Duodenal mucosa (tissue), 2 donors: ENCODE data around the gene CUBN.

Source experiments
- H3K27ac ChIP-seq: one replicate; pipeline ENCODE4 v1.7.0; 2013; ENCODE audit warnings: low read depth, low read length
- H3K27me3 ChIP-seq, 2 donors: one replicate each; pipeline ENCODE4 v1.7.0; 2013; ENCODE audit warnings: low read length in 2 of 2, control low read depth in 1 of 2; ENCODE audit not compliant: insufficient read depth in 2 of 2, control insufficient read depth in 1 of 2
- H3K36me3 ChIP-seq, 2 donors: one replicate each; pipeline ENCODE4 v1.7.0; 2013; ENCODE audit warnings: low read length in 2 of 2, control low read depth in 1 of 2; ENCODE audit not compliant: insufficient read depth in 2 of 2, control insufficient read depth in 1 of 2
- H3K4me1 ChIP-seq, 2 donors: one replicate each; pipeline ENCODE4 v1.7.0; 2013; ENCODE audit warnings: low read length in 2 of 2, control low read depth in 1 of 2; ENCODE audit not compliant: insufficient read depth in 2 of 2, control insufficient read depth in 1 of 2
- H3K4me3 ChIP-seq, 2 donors: one replicate each; pipeline ENCODE4 v1.7.0; 2013; ENCODE audit warnings: low read length in 2 of 2, low read depth in 1 of 2
- H3K9ac ChIP-seq, 2 donors: one replicate each; pipeline ENCODE4 v1.7.0; 2013; ENCODE audit warnings: low read length in 2 of 2, low read depth in 1 of 2
- H3K9me3 ChIP-seq, 2 donors: one replicate each; pipeline ENCODE4 v1.7.0; 2013; ENCODE audit warnings: low read length in 2 of 2, control low read depth in 1 of 2; ENCODE audit not compliant: control insufficient read depth in 1 of 2

CUBN gene

DNA sequence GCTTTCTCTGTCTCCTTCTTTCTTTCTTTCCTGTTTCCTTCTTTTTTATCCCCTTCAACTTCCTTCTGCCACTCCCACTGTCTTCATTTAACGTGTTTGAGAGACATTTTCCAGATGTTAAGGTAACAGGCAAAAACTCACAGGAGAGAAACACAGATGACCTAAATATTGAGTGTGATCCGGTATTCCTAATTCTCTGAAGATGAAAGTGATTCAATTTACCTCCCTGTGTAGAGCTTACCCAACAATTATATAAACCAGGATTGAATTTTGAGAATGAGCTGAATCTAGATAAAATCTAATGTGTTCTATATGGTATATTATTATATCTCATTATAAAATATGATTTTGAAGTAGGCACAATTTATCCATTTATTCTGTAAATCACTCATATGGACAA, 265.8 kb downstream of the CUBN start:
- no peak overlapping the region for H3K4me3 ChIP-seq
- H3K36me3 ChIP-seq, result no peaks in the 10 kb centered on the region
- no peaks in the 10 kb centered on the region for H3K4me1 ChIP-seq
- H3K9me3 ChIP-seq, result no peaks in the 10 kb centered on the region
- H3K27me3 ChIP-seq, result no peaks in the 10 kb centered on the region
- no peak overlapping the region for H3K27ac ChIP-seq
- no peak overlapping the region for H3K9ac ChIP-seq

DNA sequence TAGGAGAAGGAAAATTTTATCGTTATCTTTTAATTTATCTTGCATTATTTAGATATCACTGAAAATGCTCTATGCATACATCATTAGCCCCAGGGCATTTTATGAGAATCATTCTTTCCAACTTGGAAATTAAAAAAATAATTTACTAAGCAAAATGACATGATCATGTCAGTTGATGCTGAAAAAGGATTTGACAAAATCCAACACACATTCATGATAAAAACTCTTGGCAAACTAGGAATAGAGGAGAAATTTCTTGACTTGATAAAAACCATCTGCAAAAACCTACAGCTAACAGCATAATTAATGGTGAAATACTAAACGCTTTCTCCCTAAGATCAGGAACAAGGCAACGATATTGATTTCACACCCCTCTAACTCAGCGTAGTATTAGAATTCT, 272.2 kb downstream of the CUBN start:
- no peaks in the 10 kb centered on the region for H3K27me3 ChIP-seq
- no peaks in the 10 kb centered on the region for H3K9me3 ChIP-seq
- H3K4me3 ChIP-seq, result no peak overlapping the region
- no peaks in the 10 kb centered on the region for H3K36me3 ChIP-seq
- H3K27ac ChIP-seq, result no peak overlapping the region
- no peaks in the 10 kb centered on the region for H3K4me1 ChIP-seq
- H3K9ac ChIP-seq, result no peak overlapping the region

DNA sequence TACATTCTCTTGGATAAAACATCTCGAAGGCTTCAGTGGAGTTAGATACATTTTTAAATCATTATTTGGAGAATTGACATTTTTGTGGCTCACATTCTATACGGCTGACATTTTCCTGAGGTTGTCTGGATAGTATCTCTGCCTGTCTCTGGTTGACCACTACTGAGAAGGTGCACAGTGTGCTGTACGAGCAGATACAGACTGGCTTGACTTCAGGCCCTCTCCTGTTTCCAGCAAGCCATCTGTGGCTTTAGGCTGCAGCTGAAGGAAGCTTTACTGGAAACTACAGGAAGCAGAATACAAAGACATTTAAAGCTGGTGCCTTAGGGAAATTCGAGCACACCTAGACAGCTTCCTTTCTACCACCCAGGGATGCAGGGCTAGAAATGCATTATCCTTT, 273.0 kb downstream of the CUBN start:
- no peaks in the 10 kb centered on the region for H3K27me3 ChIP-seq
- no peak overlapping the region for H3K27ac ChIP-seq
- no peak overlapping the region for H3K9ac ChIP-seq
- H3K36me3 ChIP-seq, result no peaks in the 10 kb centered on the region
- H3K4me3 ChIP-seq, result no peak overlapping the region
- H3K4me1 ChIP-seq, result no peaks in the 10 kb centered on the region
- no peaks in the 10 kb centered on the region for H3K9me3 ChIP-seq

DNA sequence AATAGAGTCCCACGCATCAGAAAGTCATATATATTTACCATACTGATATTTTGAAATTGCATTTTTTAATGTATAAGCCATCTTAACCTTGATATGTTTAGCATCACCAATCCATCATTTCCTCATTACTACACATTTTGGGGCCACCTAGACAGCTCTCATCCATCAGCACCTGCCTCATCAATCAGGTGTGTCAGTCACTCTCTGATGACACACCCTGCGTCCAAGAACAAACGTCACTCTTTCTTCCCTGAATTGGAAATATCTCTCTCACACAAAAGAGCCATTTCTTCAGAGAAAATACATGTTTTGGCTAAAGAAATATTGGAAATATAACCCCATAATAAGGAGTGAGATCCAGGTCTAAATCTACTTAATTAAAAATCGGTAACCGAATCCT, 273.5 kb downstream of the CUBN start:
- Histone ChIP-seq H3K9me3 (no peaks in the 10 kb centered on the region), H3K4me3 (no peak overlapping the region), H3K27me3 (no peaks in the 10 kb centered on the region), H3K9ac (no peak overlapping the region), H3K27ac (no peak overlapping the region), H3K36me3 (no peaks in the 10 kb centered on the region), H3K4me1 (no peaks in the 10 kb centered on the region)

DNA sequence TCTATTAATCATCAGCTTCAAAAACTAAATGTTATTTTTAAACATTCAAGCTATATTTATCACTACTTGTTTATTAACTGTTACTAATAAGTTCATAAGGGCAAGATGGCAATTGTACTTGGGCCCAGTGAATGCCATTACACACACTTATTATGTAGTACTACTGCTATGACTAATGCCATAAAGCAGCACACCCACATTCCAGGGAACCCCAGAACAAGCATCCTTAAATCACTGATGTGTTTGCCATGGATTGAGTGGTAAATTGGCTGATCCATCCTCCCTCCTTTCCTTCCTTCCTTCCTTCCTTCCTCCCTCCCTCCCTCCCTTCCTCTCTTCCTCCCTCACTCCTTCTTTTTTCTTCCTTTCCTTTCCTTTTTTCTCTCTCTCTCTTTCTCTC, 275.0 kb downstream of the CUBN start:
- Histone ChIP-seq H3K27me3 (no peaks in the 10 kb centered on the region), H3K27ac (no peak overlapping the region), H3K36me3 (no peaks in the 10 kb centered on the region), H3K9me3 (no peaks in the 10 kb centered on the region), H3K4me1 (no peaks in the 10 kb centered on the region), H3K4me3 (no peak overlapping the region), H3K9ac (no peak overlapping the region)

DNA sequence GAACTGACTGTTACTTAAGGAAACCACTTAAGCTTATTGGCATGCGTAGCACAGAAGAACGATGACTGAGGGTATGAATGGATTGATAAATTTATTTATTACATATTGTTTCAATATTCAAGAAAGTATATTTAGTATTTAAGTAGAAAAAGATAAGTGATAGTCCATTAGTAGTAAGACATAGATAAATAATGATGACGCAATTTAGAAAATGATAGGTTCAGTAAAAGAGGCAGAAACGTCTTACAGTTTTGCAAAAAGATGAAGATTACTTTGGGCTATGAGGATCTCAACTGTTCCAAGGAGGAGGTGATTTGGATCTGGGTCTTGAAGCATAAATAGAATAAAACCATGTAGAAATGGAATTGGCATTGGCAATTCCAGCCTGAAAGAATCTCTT, 275.8 kb downstream of the CUBN start:
- H3K4me3 ChIP-seq, result no peak overlapping the region

DNA sequence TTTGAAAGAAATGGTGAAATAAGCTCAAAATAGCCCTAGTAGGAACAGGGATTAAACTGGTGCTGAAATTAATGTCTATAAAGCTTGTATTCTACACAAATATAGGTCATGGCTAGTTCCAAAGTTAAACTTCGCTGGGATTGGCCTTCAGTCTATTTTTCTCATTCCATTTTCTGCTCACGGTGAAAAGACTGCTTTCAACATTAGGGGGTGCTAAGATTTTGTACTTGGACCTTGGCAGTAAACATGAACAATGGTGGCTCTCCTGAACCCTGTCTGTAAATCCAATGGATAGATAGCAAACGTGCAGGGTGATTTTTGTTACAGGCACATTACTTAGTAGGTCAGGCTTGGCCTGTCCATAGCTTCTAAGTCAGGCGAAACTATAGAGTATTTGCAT, 276.4 kb downstream of the CUBN start:
- Histone ChIP-seq H3K27ac (no peak overlapping the region), H3K4me1 (no peaks in the 10 kb centered on the region), H3K27me3 (no peaks in the 10 kb centered on the region), H3K4me3 (no peak overlapping the region), H3K36me3 (no peaks in the 10 kb centered on the region), H3K9me3 (no peaks in the 10 kb centered on the region), H3K9ac (no peak overlapping the region)

More for the DNA sequence above, 275.8 kb downstream of the CUBN start:
- no peaks in the 10 kb centered on the region for H3K27me3 ChIP-seq
- H3K36me3 ChIP-seq, result no peaks in the 10 kb centered on the region
- H3K9me3 ChIP-seq, result no peaks in the 10 kb centered on the region
- no peak overlapping the region for H3K27ac ChIP-seq
- H3K9ac ChIP-seq, result no peak overlapping the region
- no peaks in the 10 kb centered on the region for H3K4me1 ChIP-seq

DNA sequence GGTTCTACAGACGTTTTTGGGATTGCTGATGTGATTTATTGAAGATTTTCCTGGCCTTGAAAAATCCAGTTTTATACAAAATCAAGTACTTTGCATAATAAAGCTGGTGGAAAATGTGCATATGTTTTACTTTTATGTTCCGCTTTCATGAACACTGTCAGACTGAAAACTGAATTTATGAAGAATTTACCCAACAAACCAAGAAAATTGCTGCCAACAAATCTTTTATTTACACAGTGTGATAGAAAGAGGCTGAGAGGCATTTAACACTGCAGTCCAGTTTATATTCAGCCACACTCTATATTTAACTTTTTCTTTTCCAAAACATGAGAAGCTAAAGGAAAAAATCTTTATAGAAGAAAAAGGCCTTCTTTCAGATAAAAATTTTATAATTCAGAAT, 277.0 kb downstream of the CUBN start:
- Histone ChIP-seq H3K36me3 (no peaks in the 10 kb centered on the region), H3K9me3 (no peaks in the 10 kb centered on the region), H3K4me3 (no peak overlapping the region), H3K27me3 (no peaks in the 10 kb centered on the region), H3K27ac (no peak overlapping the region), H3K4me1 (no peaks in the 10 kb centered on the region), H3K9ac (no peak overlapping the region)

DNA sequence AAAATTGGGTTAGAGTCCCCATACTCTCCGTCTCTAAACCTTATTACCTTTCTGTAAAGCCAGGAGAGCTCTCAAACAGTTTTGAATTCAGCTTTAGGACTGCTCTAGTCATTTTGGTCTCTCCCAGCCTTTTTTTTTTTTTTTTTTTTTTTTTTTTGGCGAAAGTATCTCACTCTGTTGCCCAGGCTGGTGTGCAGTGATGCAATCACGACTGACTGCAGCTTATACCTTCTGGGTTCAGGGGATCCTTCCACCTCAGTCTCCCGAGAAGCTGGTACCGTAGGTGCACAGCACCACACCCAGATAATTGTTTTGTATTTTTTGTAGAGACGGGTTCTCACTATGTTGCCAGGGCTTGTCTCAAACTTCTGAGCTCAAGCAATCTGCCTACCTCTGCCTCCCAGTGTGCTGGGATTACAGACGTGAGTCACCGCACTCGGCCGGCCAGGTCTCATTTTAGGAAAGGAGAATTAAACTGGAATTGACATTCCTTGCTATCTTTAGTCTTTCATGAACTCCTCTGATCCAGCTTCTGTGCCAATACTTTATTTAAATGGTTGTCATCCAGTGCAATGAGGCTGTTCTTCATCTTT, 281.0 kb downstream of the CUBN start:
- Histone ChIP-seq H3K4me3 (no peak overlapping the region), H3K36me3 (no peaks in the 10 kb centered on the region), H3K9ac (no peak overlapping the region), H3K27me3 (no peaks in the 10 kb centered on the region), H3K27ac (no peak overlapping the region), H3K4me1 (no peaks in the 10 kb centered on the region), H3K9me3 (no peaks in the 10 kb centered on the region)

DNA sequence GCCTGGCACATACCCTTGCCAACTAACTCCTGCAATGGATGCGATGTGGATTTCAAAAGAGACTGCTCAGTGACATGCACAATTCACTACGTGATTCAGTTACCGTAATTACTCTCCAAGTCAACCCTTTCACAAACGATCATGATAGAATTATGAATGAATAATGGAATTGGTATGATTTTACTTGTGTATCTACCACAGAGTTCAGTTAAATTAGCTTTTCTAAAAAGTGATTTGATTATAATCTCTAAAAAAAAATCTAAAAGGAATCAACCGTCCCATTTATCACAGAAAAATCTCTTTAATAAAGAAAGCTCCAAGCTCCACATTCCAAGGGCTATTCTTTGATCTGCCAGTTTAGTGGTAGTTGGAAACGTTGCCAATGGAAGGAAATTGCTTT, 282.0 kb downstream of the CUBN start:
- no peaks in the 10 kb centered on the region for H3K4me1 ChIP-seq
- H3K36me3 ChIP-seq, result no peaks in the 10 kb centered on the region
- no peak overlapping the region for H3K4me3 ChIP-seq
- no peaks in the 10 kb centered on the region for H3K27me3 ChIP-seq
- no peak overlapping the region for H3K27ac ChIP-seq
- no peaks in the 10 kb centered on the region for H3K9me3 ChIP-seq
- H3K9ac ChIP-seq, result no peak overlapping the region

DNA sequence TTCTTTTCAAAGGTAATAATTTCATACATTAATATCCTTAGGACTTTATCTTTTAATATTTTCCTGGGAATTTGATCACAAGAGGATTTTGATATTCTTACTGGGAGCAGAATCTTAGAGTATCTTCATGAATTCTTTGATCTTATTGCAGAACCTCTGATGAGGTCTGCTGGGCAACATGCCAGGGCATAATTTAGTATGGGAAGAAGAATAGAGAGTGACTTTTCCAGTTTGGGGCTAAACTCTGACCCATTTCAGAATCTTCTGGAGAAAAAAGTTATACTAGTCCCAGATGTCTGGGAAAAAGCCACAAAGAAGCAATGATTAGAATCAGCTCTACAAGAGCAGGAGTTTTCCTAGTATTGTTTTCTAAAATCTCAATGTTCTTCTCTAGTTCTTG, 284.4 kb downstream of the CUBN start:
- Histone ChIP-seq H3K9me3 (no peaks in the 10 kb centered on the region), H3K9ac (no peak overlapping the region), H3K4me3 (no peak overlapping the region), H3K27ac (no peak overlapping the region), H3K4me1 (no peaks in the 10 kb centered on the region), H3K36me3 (no peaks in the 10 kb centered on the region), H3K27me3 (no peaks in the 10 kb centered on the region)
